SK-N-SH (cell line): ENCODE results near the gene GLIS1.

Experiments used
- FOXM1 ChIP-seq: IDR thresholded peaks from 2 replicates; pipeline ENCODE4 v1.4.0; 2012; ENCODE audit warnings: low read depth, mild to moderate bottlenecking
- POLR2AphosphoS5 ChIP-seq: IDR thresholded peaks from 2 replicates; pipeline ENCODE4 v1.6.1; 2012; ENCODE audit warnings: low read depth, low read length
- RAD21 ChIP-seq: IDR thresholded peaks from 2 replicates; pipeline ENCODE4 v1.6.1; 2012; ENCODE audit warnings: mild to moderate bottlenecking, low read length
- REST ChIP-seq: IDR thresholded peaks from 2 replicates; pipeline ENCODE4 v1.6.1; 2012; ENCODE audit warnings: mild to moderate bottlenecking, low read depth, low read length, moderate library complexity
- TF ChIP-seq, protein P1 (sequence below): fragments of 200-600 bp; sonication (generic); IDR thresholded peaks from 2 replicates; pipeline ENCODE4 v1.6.1; 2017; ENCODE audit warnings: antibody characterized with exemption, mild to moderate bottlenecking, moderate library complexity

- TF ChIP-seq REST (no peak), POLR2AphosphoS5 (no peak), RAD21 (no peak), FOXM1 (no peak)
- TF ChIP-seq, protein P1, sequence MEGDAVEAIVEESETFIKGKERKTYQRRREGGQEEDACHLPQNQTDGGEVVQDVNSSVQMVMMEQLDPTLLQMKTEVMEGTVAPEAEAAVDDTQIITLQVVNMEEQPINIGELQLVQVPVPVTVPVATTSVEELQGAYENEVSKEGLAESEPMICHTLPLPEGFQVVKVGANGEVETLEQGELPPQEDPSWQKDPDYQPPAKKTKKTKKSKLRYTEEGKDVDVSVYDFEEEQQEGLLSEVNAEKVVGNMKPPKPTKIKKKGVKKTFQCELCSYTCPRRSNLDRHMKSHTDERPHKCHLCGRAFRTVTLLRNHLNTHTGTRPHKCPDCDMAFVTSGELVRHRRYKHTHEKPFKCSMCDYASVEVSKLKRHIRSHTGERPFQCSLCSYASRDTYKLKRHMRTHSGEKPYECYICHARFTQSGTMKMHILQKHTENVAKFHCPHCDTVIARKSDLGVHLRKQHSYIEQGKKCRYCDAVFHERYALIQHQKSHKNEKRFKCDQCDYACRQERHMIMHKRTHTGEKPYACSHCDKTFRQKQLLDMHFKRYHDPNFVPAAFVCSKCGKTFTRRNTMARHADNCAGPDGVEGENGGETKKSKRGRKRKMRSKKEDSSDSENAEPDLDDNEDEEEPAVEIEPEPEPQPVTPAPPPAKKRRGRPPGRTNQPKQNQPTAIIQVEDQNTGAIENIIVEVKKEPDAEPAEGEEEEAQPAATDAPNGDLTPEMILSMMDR: no peak
These were observed 149.7 kb downstream of the GLIS1 start for GRCh38 chr1:53589043-53589887.
